ENCODE data around the gene FER1L5.

The FER1L5 gene

GRCh38 chr2:96681540-96681939 lies 39.0 kb downstream of the FER1L5 start:
- no peak for DNase-seq (ENCODE audit: low read depth)

DNA sequence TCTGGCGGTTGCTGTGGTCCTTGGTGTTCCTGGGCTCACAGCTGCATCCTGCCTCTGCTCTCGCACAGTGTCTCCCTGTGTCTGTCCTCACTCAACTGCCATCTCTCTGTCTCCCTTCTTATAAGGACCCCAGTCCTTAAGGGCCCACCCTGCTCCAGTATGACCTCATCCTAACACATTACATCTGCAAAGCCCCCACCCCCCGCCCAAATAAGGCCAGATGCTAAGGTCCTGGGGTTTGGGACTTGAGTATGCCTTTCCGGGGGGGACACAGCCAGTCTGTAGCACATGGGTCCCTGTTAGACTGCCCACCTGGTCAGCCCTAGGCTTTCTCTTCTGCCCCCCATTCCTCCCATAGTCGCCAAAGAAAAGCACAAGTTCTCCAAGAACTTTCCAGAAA lies 40.7 kb downstream of the FER1L5 start:
- DNase-seq (ENCODE audit: low read depth) = no peak

DNA sequence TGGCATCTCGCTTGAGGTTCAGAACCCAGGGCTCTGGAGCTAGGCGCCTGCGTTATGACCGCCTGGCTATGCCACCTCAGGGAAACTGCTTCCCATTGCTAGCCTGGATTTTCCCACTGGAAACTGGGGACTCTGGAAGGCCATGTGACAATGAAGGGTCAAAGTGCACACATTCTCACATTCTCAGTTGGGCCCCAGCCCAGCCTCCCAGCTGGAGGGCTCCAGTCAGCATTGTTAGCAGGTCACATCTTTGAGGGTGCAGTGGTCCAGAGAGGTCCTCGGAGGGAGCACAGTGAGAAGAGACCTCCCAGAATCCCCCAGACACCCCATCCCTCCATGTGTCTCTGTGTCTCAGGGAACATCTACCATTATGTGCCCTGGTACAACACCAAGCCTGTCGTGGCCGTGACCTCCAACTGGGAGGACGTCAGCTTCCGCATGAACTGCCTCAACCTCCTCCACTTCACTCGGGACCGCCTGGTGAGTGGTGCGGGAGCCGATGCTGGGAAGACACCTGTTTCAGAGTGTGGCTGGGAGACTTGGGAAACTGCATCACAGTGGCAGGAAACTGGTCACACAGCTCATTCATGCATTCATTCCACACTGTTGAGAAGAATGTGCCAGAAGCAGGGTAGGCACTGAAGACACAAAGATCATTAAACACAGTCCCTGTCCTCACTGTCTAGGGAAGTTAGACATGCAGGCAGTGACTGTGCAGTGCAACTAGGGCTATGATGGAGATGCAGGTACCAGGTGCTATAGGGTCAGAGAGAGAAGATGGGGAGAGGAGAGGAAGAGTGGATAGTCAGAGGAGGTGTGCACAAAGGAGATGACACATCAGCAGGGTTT lies 41.6 kb downstream of the FER1L5 start:
- no peak for DNase-seq (ENCODE audit: low read depth)

DNA sequence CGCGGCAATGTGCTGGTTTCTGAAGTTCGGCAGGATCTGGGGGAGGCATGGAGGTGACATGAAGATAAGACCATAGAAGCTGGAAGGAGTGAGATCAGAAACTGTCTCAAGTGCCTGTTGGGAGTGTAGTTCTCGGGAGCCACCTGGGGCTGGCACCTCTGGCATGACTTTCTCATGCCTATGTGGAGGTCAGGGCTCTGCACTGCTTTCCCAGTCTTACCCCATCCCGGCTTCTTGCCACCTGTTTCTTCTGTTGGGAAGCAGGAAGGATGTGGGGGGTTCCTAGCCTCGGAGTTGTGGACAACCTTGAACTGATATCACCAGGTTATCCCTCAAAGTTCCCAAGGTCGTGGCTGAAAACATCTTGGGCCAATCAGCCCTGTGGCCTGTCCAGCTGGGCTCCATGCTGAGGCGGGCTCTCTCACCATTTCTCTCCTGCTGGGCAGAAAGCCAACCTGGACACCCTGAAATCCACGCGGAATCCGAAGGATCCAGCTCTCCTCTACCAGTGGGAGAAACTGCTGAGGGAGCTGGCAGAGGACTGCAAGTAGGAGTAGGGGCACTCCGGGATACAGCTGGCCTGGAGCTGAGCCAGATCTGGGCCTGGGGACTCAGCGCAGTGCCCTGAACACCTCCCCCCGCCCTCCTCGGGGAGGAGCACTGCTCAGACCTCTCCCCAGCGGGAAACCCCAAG lies 42.5 kb downstream of the FER1L5 start:
- no peak for DNase-seq (ENCODE audit: low read depth)

DNA sequence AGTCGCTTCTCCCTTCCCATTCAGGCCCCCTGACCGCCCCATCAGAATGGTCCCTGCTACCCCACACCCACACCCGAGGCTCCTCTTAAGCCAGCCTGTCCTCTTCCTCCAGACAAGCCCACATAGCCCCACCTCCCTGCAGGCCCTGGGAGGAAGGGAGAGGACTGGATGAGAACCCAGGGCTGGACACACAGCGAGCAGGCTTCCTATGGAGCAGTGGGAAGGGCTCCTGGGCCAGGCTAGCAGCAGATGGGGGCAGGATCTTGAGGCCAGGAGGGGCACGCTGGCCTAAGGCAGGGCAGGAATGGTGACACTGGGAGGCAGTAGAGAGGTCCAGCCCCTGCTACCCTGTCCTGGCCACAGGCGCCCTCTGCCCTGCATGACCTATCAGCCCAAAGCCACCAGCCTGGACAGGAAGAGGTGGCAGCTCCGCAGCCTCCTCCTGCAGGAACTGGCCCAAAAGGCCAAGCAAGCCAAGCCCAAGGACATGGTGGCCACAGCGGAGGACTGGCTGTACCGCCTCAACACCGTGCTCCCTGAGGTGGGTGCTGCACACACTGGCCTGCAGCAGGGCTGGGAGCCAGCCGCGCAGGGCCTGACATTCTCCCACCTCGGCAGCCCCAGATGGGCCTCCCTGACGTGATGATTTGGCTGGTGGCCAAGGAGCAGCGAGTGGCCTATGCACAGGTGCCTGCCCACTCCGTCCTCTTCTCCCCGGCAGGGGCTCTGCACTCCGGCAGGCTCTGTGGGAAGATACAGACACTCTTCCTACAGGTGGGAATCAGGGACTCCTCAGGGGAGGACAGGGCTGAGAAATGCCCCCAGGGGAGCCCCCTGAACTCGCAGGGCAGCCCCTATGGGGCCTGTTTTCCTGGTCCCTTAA lies 43.3 kb downstream of the FER1L5 start:
- no peak for DNase-seq (ENCODE audit: low read depth)

- DNase-seq (ENCODE audit: low read depth) = no peak
These were observed 44.7 kb downstream of the FER1L5 start for GRCh38 chr2:96687266-96687665.

GRCh38 chr2:96687711-96688640 lies 45.4 kb downstream of the FER1L5 start:
- no peak for DNase-seq (ENCODE audit: low read depth)

- DNase-seq (ENCODE audit: low read depth) = no peak
These were observed 46.3 kb downstream of the FER1L5 start for GRCh38 chr2:96688649-96689430.

DNA sequence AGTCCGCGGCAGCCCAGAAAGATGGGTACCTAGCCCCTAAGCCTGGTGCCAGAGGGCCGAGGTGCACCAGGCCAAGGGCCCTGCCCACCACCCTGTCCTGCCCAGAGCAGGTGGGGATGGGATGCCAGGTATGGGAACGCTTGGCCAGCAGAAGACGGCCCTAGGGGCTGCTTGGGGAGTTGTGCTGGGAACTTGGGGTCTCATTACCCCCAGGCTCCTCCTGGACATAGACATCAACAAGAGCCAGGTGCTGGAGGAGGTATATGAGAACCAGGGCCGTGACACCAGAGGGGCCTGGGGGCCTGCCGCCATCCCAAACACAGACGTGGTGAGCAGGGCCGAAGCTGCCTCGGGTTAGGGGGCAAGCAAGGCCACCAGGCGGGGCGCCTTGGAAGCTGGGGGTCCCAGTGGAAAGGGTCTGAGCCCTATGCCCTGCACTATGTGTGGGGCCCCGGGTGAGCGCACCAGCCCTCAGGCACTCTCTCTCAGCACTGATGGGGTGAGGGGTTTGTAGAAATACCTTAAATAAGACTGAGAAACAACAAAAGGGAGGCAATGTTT lies 46.9 kb downstream of the FER1L5 start:
- no peak for DNase-seq (ENCODE audit: low read depth)

DNA sequence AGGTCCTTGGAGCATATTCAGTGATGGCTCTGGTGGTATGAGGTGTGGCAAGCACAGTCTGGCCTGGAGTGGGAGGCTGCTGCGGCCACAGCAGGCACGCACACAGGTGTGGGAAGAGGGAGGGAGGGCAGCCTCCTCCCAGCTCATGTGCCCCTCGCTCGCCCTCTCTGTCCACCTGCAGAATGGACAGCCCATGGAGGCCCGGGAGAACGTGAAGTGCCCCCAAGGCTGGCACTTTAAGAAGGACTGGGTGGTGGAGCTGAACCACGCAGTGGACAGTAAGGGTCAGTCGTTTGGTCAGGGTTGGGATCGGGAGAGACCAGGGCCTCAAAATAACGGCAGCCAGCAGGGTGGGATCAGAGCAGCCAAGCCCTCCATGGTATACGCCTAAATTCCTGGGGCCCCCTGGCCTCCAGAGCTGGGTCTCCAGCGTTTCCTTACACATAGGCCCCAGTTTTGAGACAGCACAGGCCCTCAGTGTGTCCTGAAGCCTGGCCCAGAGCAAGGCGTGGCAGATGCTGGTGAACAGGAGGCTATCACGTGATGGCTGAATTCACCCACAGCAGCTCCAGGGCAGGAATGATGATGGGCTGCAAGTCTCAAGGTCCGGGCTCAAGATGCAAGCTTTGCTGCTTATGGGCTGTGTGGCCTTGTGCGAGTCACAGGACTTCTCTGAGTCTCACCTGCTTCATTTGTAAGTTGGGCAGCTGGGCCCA lies 47.9 kb downstream of the FER1L5 start:
- DNase-seq (ENCODE audit: low read depth) = no peak

- DNase-seq (ENCODE audit: low read depth) = no peak
These were observed 48.6 kb downstream of the FER1L5 start for GRCh38 chr2:96691022-96691612.

DNA sequence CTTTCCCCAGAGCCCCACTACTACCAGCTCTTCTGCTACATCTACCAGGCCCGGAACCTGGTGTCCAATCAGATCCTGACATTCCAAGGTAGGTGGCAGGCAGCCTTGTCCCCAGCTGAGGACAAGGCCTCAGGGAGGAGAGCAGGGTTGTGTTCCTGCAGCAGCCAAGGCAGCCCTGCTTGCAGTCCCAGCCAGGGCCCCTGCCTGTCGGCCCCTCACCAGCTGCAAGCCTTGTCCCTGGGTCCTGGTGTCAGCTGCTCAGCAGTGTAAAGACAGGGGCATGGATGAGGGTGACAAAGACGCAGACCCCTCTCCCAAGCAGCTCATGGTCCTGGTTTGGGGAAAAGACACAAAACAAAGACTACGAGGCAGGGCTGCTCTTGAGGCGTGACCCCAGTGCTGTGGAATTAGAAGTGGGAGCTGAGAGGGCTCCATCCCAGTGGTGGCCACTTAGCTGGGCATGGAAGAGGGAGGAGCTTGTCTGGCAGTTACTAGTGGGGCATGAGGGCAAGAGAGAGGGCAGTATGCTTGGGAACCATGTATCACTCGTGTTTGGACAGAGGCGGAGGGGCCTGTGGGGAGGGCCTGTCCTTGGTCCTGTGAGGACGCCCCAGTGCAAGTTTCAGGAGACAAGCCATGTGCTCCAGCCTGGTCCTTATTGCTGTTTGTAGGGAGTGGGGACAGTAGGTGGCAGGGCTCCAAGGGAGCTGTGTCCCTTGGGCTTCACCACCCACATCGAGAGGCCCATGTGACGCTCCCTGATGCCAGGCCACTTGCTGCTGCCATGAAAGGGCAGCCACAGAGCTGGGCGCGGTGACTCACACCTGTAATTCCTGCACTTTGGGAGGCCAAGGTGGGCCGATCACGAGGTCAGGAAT lies 49.8 kb downstream of the FER1L5 start:
- no peak for DNase-seq (ENCODE audit: low read depth)

DNA sequence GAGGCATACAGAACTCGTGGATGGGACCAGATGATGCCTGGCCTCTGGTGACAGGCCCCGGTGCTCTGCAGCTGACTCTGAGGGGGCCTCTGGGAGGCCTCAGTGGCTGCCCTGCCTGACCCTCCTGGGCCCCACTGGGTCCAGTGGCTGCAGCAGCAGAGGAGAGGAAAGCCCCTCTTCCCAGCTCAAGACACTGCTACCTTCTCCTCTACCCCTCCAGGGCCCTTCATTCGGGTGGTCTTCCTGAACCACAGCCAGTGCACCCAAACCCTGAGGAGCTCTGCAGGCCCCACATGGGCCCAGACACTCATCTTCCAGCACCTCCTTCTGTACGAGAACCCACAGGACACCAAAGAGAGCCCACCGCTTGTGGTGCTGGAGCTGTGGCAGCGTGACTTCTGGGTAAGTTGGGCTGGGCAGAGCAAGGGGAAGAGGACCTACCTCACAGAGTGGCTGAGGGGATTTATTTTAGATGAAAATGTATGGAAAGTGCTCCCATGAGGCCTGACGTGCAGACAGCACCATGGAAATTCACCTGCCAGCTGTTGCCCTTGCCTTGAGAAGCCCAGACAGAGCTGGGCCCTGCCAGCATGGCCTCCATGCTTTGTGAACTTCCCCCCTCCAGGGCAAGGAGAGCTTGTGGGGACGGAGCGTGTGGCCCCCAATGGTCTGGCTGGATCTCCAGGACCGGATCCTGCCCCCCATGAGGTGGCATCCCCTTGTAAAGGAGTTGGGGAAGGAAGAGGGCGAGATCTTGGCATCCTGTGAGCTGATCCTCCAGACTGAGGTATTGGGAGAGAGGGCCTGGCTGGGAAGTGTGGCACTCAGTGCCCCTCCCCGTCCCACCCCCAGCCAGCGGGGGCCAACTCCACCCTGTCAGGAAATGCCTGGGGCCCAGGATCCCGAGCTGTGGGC lies 51.0 kb downstream of the FER1L5 start:
- no peak for DNase-seq (ENCODE audit: low read depth)

DNA sequence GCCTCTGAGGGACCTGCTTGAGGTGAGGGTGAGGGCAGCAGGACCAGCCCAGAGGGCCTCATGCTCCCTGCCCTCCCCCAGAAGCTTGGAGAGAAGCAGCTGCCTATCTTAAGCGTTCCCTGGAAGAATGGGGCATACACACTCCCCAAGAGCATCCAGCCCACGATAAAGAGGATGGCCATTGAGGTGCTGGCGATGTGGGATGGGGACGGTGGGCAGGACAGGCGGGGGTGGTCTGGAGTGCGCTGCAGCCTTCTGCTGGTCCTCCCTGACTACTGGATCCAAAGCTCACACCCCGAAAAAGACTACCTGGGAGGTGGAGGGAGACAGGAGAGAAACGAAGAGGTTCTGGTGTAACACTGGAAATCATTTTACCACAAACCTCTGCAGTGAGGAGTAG lies 51.7 kb downstream of the FER1L5 start:
- no peak for DNase-seq (ENCODE audit: low read depth)

DNA sequence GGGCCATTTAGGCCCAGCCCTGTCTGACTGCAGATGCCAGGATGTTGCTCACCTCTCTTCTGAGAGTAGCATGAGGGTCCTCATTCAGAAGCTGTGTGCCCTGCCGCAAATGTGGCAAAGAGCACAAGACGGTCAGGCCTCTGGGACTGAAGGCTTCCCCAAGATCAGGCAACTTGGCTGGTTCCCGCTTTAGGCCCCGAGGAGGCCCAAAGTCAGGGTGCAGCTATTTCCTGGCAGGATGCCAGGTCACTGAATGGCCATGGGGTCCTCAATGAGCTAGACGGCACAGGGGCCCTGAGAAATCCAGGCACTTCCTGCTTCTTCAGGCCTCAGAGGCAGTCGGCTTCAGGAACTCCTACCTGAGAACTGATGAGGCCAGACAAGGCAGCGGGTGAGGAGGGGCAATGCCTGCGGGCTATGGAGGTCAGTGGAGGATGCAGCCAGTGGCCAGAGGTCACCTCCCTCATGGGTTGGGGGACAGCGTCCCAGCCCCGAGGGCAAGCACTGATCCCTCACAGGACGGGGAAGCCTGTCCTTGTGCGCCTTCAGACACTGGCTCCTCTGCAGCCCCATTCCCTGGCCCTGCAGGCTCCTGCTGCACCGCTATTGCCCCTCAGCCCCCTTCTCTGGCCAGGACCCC lies 52.4 kb downstream of the FER1L5 start:
- no peak for DNase-seq (ENCODE audit: low read depth)

DNA sequence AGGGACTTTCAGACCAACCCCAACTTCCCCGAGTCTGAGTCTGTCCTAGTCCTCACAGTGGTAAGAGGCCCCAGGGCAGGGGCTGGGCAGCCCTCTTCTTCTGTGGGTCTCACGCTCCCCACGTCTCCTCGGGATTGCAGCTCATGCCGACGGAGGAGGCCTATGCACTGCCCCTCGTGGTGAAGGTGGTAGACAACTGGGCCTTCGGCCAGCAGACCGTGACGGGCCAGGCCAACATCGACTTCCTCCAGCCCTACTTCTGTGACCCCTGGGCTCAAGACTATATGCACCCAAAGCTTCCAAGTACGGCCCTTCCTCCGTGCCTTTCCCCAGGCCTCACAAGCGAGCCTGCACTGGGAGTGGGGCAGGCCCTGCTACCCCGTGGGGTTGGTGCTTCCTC lies 53.0 kb downstream of the FER1L5 start:
- DNase-seq (ENCODE audit: low read depth) = no peak

GRCh38 chr2:96697476-96697875 lies 54.9 kb downstream of the FER1L5 start:
- no peak for DNase-seq (ENCODE audit: low read depth)

Measured in activated T-cell treated with anti-CD3 and anti-CD28 coated beads for 48 hours (primary cell).